SHP77 (cell line): ENCODE measurements around the gene DAO.
"Not testable (repeated sequence)": the region's sequence is repeated elsewhere in the genome, so short reads cannot be mapped to it uniquely, and the experiment has no call there.

Experiments
- DNase-seq, 2 experiments: peaks; one replicate each; lab custom pipeline; 2025; lab: John Stamatoyannopoulos, UW

The DAO gene

DNA sequence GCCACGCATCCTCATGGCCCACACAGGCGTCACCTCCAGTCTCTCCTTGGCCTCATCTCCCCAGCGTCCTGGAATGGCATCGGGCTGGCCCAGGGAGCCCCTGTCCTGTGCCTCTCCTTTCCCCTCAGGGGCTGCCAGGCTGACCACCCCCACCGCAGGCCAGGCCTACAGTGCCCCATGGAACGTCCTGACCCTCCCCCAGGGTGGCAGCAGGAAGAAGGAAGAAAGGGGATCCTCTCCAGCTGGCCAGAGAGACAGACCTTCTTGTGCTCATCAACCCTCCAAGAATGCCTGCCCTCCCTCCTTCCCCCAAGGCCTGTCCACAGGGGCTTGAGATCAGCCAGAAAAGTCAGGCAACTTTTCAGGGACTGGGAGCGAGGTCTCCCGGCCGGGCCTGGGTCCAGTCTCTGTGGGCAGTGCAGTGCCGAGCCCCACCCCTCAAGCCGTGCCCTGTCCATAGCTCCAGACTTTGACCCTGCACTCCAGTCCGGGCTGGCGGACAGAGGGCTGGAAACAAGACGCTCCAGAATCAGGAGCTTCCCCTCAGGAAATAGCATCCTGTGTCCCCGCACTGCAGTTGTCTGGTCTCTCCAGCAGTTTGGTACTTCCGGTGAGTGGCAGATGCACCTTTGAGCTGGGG, at the start of gene DAO:
Gene DAO (plus strand): TSS at position 478 of the 640 bp plus-strand sequence. CDS start 4,915 bp downstream, outside the sequence.
- no peak for DNase-seq

- no peak for DNase-seq
Observed at GRCh38 chr12:108831309-108831991, 48.4 kb upstream of the DAO start.

GRCh38 chr12:108832208-108832607, 47.7 kb upstream of the DAO start:
- no peak for DNase-seq

DNA sequence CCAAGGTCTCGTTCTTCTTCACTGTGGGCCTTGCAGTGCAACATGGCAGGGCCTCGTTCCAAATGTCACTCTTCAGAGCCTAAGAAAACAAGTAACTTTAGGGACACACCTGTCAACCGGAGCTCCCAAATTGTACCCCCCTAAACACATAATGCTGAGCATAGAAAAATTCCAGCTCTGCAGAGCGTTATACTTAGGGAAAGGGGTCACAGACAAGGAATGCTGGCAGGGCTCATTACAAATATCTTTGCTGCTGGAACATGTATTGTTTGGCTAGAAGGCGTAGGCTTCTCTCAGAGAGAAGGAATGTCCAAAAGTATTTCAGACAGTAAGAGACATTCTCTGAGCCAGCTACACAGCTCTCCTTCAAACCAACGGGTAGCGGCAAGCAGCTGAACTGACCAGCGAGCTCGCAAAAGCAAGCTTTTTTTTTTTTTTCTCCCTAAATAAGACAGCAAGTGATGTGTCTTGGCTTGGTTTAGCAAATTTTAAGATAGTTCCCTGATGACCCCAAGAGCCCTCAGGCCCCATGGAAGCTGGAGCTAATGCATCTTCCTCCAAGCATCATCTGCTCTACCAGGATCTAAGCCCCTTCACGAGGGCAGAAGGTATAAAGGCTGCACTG, 47.0 kb upstream of the DAO start:
- no peak for DNase-seq

- DNase-seq: no peak
Observed at GRCh38 chr12:108833355-108833733, 46.5 kb upstream of the DAO start.

GRCh38 chr12:108833757-108834472, 46.0 kb upstream of the DAO start:
- DNase-seq: no peak

DNA sequence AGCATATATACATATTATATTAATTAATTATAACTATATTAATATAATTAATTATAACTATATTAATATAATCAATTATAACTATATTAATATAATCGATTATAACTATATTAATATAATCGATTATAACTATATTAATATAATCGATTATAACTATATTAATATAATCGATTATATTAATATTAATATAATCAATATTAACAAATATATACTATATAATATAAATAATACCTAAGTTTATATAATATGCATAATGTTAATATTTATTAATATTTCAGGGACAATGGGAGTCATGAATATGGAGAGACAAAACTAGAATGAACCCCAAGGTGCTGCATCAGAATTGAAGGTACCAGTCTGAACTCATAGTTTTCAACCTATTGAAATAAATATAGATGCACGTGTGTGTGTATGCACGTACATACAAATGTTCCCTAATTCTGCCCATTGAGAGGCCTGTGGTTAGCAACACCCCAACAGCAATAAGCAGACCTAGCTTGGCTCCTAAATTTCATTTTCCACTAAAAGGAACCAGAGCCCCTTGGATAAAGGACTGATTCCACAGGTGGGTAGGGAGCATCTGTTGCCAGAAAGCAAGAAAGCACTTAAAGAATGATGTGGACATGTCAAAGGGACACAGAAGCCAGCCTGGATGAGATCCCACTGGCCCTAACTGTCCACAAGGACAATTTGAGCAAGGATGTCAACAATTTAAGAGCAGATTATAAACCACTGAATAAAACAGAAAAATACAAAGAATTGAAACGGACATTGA, 43.8 kb upstream of the DAO start:
- DNase-seq: no peak

GRCh38 chr12:108837239-108837638, 42.7 kb upstream of the DAO start:
- DNase-seq: no peak

GRCh38 chr12:108837680-108838079, 42.2 kb upstream of the DAO start:
- no peak for DNase-seq

- peak; percentile 94 to 98 for DNase-seq
Observed at GRCh38 chr12:108838194-108839017, 41.5 kb upstream of the DAO start.

DNA sequence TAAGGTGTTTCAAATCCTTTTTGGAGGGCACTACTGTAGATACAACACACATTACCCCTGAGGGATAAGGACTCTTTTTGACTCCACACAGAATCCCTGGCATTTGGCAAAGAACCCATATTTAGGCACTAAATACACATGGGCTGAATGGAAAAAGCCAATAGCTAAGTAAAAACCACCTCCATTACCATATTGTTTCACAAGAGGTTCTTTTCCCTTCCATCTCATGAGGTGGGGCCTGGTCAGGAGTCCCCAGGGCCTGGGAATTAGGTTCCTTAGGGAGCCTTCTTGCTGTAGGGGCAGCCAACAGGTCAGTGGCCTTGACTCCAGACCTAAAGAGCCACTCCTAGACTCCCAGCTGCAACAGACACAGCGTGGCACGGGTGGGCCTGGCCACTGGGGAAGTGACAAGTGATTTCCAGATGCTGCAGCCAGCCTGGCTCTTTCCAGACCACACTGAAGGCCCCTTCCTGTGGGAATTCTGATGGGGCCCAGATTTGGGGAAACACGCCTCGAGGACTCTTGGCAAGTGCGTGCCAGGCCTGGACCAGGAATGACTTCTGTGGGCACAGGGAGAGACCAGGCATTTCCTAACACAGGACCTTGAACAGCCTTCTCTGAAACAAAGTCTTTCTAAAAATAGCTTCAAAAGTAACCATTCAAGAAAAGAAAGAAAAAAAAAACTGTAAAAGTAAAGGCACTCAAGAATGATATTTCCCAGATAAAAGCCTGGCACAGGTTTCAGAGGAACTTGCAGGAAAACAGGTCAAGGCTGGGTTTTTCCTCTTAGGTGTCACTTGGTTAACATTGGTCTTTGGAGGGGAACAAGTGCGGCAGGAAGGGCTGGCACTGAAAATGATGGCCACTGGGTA, 40.6 kb upstream of the DAO start:
- no peak for DNase-seq

DNA sequence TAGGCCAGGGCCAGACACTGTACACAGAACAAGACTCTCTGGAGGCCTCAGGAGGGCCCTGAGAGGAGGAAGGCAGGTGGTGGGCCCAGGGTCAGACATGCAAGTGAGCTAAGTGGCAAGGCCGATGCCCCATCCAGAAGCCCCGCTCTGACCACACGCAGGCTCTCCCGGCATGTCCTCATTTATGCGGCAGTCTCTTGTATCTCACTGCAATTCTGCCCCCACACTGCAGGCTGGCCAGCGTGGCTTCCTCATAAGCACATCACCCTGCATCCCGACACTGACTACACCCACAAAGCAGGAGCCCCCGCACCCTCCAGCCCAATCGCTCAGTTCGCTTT, 40.0 kb upstream of the DAO start:
- no peak for DNase-seq

DNA sequence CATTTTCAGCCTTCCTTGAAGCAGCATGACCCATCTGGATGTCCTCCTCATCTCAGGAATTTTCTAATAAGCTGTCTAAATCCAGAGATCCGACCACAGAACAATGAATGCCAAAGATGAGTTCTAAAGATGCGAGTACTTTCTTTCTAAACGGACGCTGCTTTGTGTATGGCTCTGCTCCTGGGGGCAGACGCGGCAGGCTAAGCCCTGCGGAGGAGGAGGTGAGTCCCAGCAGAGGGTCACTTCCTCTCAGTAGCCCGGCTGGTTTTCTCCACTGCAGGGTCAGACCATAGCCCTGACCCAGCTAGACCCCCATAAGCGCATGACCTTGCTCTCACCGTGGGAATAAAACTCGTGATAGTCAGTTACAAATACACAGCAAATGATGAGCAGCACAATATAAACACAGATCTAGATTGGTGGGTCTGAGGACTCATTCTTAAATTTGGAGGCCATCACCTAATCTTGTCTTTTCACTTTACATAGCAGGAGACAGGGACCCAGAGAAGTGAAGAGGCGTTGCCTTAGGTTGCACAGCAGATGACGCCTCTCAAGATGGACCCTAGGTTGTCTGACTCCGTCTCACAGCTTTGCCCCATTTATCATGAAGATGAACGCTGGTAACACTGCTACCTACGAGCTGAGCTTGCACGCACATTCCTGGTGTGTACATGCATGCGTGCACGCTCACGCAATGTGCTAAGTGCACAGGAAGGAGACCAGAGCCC, 39.1 kb upstream of the DAO start:
- no peak for DNase-seq

GRCh38 chr12:108841825-108842224, 38.1 kb upstream of the DAO start:
- not testable (repeated sequence) for DNase-seq

DNA sequence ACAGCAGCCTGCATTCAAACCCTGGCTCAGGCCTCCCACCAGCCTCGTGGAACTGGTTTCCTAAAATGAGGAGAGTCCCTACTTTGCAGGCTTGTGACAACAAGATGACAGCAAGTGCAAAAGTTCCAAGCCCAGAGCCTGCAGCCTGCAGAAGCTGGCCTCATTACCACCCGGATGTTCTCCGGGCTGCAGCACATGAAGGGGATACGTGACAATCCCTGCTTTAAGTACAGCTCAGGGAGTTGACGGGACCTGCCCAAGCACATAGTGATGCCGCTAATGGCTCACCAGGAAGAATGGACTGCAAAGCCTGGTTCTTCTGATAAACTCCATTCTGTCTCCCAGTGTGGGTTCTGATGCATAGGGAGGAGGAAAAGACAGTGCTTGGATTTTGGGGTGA, 37.5 kb upstream of the DAO start:
- no peak for DNase-seq

DNA sequence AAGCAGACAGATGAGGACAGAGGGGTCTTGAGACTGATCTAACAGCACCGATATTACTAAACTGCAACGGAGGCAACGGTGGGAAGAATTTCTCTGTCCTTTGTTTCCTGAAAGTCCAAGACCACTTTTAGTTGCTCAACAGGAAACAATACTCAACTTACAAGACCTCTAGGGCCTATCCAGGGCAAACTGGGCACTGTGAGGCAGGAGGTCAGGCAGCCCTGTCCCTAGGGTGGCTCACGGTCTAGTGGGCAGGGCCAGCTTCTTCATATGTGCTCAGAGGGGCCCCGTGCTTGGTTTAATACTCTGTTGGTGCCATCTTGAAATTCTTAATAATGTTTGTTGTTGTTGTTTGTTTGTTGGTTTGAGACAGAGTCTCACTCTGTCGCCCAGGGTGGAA, 36.7 kb upstream of the DAO start:
- no peak for DNase-seq

DNA sequence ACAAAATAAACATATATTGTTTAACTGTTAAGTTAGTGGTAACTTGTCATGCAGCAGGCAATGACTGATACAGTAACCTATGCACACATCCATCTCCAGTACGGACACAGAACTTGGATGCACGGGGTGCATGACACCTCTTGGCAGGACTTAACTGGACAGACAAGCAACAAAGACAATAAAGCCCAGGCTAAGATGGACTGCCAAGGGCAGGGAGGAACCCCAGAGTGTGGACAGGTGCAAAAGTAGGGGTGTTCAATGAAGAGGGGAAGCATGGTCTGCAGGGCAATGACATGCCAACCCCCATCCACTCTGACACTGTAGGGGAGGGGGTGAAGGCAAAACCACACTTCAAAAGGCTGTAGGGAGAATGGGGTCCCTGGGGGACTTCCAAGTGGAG, 34.2 kb upstream of the DAO start:
- DNase-seq: no peak

DNA sequence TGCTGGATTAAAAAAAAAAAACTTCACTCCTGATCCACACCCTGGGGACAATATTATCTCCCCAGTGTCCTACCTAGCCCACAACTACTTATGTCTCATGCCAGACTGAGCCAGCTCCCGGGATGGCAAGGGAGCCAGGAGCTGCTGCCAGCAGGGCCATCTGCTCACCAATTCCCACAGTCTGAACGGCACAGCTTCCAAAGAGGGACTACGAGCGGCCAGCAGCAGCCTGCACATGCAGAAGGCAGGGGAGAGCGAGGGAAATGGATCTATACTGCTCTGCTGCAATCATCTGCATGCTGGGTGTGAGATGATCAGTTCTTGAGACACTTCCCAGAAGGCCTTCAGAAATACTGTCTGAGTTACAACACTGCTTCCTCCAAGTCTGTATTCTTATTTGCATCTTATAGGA, 33.6 kb upstream of the DAO start:
- DNase-seq: no peak

- no peak for DNase-seq
Observed at GRCh38 chr12:108847705-108848104, 32.2 kb upstream of the DAO start.

DNA sequence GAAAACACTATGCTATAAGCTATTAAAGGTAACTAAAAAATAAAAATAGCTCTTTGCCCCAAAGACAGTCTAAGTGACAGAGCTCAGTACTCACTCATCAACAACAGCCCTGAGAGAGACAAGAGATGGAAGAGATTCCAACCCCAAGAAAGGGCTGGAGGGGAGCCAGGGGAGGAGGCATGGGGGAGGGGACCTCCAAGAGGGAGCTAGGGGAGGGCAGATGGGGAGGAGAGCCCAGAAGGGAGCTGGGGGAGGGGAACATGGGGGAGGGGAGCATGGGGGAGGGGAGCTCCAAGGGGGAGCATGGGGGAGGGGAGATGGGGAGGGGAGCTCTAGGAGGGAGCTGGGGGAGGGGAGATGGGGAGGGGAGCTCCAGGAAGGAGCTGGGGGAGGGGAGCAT, 30.2 kb upstream of the DAO start:
- no peak for DNase-seq
